ENCODE measurements around the gene KDM4B.

DNA sequence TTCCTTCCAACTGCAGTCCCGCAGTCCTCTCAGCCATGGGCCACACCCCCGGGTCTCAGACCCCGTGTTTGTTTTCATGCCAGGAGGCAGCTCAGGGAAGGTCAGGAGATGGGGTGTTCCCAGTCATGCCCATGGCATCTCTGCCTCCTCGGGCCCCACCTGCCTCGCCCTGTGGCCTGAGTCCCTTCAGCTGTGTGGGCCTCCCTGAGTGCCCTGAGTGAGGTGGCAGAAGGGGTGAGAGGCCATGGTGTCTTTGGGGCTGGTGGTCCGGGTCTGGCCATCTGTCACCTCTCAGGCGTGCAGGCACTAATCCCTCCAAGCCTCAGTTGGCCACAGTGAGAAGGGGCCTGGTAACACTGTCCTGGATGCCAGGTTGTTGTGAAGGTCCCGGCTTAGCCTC lies 10.9 kb upstream of the KDM4B start:
- TF ChIP-seq TAF1 (conservative IDR thresholded peaks at IDR 0.05) (no peak), GABPA (IDR thresholded peaks at IDR 0.05 in 1 of 2, conservative IDR thresholded peaks at IDR 0.05 in 1 of 2) (no peak), JUND (IDR thresholded peaks at IDR 0.05) (no peak), YY1 (IDR thresholded peaks at IDR 0.05) (no peak), EGR1 (IDR thresholded peaks at IDR 0.05; ENCODE audit: low read depth in 2 of 2) (no peak), RAD21 (IDR thresholded peaks at IDR 0.05) (no peak), SP1 (IDR thresholded peaks at IDR 0.05) (no peak)
- TF ChIP-seq, protein P1, sequence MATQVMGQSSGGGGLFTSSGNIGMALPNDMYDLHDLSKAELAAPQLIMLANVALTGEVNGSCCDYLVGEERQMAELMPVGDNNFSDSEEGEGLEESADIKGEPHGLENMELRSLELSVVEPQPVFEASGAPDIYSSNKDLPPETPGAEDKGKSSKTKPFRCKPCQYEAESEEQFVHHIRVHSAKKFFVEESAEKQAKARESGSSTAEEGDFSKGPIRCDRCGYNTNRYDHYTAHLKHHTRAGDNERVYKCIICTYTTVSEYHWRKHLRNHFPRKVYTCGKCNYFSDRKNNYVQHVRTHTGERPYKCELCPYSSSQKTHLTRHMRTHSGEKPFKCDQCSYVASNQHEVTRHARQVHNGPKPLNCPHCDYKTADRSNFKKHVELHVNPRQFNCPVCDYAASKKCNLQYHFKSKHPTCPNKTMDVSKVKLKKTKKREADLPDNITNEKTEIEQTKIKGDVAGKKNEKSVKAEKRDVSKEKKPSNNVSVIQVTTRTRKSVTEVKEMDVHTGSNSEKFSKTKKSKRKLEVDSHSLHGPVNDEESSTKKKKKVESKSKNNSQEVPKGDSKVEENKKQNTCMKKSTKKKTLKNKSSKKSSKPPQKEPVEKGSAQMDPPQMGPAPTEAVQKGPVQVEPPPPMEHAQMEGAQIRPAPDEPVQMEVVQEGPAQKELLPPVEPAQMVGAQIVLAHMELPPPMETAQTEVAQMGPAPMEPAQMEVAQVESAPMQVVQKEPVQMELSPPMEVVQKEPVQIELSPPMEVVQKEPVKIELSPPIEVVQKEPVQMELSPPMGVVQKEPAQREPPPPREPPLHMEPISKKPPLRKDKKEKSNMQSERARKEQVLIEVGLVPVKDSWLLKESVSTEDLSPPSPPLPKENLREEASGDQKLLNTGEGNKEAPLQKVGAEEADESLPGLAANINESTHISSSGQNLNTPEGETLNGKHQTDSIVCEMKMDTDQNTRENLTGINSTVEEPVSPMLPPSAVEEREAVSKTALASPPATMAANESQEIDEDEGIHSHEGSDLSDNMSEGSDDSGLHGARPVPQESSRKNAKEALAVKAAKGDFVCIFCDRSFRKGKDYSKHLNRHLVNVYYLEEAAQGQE (IDR thresholded peaks at IDR 0.05): no peak
- TF ChIP-seq, protein P2, sequence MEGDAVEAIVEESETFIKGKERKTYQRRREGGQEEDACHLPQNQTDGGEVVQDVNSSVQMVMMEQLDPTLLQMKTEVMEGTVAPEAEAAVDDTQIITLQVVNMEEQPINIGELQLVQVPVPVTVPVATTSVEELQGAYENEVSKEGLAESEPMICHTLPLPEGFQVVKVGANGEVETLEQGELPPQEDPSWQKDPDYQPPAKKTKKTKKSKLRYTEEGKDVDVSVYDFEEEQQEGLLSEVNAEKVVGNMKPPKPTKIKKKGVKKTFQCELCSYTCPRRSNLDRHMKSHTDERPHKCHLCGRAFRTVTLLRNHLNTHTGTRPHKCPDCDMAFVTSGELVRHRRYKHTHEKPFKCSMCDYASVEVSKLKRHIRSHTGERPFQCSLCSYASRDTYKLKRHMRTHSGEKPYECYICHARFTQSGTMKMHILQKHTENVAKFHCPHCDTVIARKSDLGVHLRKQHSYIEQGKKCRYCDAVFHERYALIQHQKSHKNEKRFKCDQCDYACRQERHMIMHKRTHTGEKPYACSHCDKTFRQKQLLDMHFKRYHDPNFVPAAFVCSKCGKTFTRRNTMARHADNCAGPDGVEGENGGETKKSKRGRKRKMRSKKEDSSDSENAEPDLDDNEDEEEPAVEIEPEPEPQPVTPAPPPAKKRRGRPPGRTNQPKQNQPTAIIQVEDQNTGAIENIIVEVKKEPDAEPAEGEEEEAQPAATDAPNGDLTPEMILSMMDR (IDR thresholded peaks at IDR 0.05; ENCODE audit: low read depth, low read length, missing input control): no peak
- TF ChIP-seq, protein P3, sequence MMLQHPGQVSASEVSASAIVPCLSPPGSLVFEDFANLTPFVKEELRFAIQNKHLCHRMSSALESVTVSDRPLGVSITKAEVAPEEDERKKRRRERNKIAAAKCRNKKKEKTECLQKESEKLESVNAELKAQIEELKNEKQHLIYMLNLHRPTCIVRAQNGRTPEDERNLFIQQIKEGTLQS (IDR thresholded peaks at IDR 0.05): no peak
